HG03460 (cell line): ENCODE results near the gene SUPT20HL1.
"Not testable (repeated sequence)": the region's sequence is repeated elsewhere in the genome, so short reads cannot be mapped to it uniquely, and the experiment has no call there.

Experiments used
- ATAC-seq: cut with Tn5 transposase; IDR thresholded peaks from one replicate; pipeline ENCODE4 v1.9.1; 2021; ENCODE audit not compliant: unreplicated experiment

The SUPT20HL1 gene

DNA sequence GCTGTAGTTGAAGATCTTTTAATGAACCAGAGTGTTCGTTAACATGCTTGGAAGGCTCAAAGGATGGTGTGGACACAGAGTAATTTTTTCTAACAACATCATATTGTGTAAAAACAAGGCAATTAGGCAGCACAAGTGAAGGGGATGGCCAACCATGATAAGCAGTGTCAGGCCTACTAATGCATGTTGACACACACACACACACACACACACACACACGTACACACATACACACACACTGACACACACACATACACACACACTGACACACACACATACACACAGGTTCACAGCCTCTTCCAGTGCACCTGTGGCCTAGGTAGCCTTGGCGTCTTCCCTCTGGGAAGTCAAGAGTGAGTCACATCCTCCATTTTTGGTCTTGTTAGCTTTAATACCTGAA is at the start of gene SUPT20HL1:
Gene SUPT20HL1, plus strand, starts transcription at position 368 of the 400 bp plus-strand sequence. CDS start 2,122 bp downstream, outside the sequence.
- ATAC-seq, result no peak

DNA sequence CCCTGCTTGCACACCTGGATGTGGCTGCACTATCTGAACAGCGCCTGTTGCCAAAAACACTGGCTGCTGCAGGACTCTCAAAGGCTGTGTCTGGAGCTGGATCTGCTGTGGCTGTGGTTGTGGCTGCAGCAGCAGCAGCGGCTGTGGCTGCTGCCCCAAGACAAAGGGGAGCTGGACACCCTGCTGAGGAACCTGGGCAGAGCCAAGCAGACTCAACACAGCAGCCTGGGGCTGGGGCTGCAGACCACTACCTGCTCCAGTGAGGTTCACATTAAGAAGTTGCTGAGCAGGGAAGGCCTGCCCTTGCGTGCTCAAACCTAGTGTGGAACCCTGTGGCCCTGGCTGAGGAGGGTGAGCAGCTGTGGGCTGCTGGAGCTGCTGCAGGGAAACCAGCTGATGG is 49.5 kb upstream of the SUPT20HL1 start:
- not testable (repeated sequence) for ATAC-seq

DNA sequence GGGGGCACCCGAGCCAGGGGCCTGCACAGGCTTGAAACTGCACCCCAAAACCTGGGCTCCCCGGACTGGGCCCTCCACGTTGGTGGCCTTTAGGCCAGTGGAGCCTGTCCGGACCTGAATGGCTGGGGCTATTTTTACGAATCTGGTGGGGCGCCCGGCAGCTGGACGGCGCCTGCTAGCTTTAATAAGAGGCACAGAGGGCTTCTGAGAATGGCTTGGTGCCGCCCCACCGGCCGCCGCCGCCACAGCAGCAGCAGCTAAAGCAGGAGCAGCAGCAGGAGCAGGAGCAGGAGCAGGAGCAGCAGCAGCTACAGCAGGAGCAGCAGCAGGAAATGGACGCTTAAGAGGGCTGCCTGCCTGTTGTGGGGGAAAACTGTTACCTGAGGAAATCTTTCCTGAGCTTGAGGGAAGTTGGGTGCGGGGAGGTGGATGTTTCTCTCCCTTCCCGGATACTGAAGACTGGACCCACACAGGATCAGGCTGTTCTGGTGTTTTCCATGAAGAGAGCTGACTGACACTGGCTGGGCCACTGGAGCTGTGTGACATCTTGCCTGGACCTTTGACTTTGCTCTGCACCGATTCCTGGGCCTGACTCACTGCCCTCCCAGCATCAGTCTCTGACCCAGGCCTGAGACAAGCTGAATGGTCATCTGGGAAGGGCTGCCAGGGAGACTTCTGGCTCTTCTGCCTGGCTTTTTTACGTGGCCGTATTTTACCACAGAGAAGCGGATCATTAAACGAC is 48.8 kb upstream of the SUPT20HL1 start:
- not testable (repeated sequence) for ATAC-seq

DNA sequence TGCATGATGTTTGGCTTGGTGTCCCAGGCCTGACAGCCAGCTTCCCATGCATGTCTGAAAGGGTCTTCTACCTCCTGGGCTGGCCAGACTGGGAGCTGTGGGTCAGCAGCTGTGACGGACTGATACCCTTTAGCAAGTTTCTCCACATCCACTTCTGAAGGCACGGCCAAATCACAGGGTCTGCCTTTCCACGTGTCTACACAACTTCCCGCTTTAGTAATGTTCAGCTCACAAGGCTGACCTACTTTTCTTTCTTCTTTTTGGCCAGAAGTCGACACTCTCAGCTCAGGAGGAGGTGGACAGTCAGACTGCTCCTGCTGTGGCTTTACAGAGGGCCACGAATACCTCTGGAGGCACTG is 48.2 kb upstream of the SUPT20HL1 start:
- not testable (repeated sequence) for ATAC-seq

DNA sequence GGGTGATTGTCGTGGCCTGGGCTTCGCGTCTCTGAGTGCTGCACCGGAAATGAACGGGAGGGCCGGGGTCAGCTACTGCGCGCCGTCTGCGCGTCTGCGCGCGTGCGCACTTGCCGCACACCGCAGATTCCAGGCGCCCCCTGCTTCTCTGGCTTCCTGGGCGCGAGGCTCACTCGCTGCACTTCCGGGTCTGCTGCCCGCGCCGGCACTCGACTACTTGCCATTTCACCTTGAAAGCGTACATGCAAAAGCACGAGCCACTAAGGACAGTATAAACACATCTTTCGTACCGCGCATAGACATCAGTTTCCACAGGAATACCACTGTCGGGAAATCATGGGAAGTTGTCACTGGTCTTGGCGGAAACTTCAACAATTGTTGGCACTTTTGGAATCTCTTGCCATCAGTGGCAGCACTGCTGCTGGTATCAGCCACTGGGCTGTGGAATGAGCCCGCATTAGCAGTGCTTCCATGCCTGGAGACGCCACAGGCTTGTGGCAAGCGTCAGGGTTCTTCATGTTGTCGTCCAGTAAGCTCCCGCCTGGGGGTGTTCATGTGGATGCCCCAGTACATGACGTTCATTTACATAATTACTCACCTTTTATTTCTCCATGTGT is 46.3 kb upstream of the SUPT20HL1 start, which contains the start of gene SUPT20HL2:
Gene SUPT20HL2, minus strand, starts transcription at position 51 of the 617 bp plus-strand sequence. CDS start 754 bp downstream, outside the sequence.
- ATAC-seq, result no peak

DNA sequence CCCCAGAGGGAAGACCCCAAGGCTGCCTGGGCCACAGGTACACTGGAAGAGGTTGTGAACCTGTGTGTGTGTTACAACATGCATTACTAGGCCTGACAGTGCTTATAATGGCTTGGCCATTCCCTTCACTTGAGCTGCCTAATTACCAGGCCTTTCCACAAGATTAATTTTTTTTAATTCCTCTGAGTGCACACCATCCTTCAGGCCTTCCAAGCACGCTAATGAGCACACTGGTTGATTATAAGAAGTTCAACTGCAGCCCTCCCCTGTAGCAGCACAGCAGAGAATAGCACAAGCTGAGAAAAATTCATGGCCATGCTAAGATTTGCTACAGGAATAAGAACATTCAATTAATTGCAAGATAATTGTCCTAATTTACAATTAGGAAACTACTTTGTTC is 44.3 kb upstream of the SUPT20HL1 start:
- no peak for ATAC-seq

DNA sequence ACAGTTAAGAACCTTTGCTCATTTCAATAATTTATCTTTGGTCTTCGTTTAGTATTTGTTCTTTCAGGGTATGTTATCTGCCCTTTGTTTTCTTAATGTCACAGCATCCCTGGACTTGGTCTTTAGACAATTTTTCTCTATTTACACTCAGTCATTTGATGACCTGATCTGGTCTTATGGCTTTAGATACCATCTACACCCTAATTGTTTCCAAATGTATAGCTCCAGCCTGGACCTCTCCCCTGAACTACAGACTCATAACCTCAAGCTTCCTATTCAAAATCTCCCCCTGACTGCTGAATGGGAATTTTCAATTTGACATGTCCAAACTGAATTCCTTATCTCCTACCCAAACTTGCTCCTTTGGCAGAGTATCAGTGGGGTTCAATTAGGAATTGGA is 42.9 kb upstream of the SUPT20HL1 start:
- no peak for ATAC-seq

DNA sequence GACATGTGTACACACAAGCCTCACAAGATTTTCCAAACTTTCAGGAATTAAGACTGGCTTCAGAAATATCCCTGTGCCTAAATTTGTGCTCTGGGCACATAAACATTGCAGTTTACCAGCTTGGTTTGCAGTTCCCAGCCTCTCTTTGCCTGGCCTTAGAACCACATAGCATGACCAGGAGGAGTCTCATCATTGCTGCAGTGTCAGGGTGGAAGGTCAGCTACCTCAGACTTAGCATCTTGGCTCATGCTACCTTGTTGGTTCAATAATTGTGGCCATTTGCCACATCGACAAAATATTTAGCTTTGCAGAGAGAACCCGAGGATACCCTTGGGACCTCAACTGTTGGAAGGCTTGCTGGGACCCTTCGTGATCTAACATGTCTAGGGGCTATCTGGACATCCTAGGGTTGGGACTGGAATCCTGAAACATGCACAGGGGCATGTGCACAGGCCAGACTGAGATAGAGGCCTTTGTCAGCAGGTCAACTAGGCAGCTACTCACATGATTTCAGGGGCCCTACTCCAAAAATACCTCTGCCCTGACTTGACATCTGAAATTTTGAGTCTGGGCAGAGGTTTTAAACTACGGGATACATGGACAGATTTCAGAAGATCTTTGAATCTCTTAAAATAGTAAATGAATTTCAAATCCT is 38.6 kb upstream of the SUPT20HL1 start:
- no peak for ATAC-seq

DNA sequence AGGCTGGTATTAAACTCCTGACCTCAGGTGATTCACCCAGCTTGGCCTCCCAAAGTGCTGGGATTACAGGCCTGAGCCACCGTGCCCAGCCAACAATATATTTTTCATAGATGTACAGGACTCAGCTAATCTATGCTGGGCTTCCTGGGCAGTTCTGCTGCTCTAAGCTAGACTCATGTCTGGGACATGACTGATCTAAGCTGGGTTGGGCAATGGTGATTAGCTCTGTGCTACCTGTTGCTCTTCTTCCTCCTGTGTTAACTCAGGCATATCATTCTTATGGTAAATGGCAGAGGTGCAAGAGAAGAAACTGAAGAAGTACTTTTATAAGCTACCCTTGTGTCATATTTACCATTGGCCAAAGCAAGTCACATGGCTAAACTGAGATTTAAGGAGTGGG is 35.2 kb upstream of the SUPT20HL1 start:
- ATAC-seq, result no peak

DNA sequence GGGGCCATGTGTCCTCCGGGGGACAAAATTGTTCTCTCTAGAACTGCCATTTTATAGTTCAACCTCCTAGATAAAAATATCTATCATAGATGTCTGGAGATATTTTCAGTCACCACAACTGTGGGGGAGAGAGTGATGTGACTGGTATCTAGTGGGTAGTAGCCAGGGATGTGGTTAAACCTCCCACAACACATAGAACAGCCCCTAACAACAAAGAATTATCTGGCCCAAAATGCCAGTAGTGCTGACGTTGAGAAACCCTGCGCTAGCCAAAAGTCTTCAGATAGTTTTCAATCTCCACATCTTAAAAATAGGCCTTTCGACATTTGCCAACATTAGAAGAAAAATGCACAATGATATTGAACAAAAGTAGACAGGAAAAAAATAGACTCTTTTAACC is 27.6 kb upstream of the SUPT20HL1 start:
- ATAC-seq, result no peak

DNA sequence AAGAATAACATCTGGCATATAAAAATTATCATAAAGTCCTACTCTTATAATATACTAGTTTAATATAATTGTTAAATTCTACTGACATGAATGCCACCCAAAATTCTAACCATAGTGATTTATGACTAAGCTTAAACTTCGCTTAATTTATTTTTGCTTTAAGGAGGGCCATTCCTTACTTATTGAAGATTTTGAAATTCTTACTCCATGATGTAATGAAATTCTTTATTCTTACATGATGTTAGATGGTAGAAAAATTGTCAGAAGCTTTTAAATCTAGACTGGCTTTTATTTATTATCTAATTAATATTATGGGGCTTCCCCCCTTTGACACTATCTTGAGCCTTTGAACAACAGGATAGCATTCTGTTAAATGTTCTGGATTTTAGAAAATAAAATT is 27.1 kb upstream of the SUPT20HL1 start:
- no peak for ATAC-seq

DNA sequence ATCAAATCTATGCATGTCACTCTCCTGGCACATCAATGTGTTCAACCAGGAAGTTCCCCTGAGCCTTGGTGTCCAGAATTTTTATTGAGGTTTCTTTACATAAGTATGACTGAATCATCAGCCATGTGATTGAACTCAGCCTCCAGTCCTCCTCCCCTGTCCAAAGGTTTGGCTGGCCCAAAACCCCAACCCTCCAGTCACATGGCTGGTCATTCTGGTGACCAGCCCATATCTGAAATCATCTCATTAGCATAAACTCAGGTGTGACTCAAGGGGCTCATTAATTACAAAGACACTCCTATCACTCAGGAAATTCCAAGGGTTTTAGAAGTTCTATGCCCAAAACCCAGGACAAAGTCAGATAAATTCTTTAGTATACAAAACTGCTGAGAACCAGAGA is 26.0 kb upstream of the SUPT20HL1 start:
- no peak for ATAC-seq

DNA sequence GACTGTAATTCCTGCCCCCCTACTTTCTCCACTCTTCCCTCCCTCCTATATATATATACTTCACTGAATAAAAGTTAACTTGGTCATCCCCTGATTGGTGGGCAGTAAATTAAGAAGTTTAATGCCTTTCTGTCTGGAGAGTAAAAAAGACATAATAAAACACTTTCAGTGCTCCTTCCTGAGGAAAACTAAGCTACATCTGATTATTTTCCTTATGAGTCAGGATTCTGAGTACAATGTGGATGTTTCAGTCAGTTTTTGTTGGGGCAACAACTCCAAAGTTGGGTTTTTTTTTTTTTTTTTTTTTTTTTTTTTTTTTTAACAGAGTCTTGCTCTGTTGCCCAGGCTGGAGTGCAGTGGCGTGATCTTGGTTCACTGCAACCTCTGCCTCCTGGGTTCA is 24.6 kb upstream of the SUPT20HL1 start:
- ATAC-seq, result no peak

DNA sequence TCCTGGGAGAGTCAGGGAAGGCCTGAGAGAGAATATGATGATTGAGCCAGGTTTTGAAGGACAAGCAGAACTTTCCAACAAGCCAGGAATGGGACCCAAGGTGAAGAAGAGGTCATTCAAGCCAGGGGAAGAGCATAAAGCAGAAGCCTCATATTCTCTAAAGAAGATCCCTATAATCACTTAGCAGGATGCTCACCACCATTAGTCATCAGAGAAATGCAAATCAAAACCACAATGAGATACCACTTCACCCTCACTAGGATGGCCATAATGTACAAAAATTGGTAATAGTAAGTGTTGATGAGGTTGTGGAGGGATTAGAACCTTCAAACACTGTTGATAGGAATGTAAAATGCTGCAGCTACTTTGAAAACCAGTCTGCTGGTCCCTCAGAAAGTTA is 20.5 kb upstream of the SUPT20HL1 start:
- ATAC-seq, result no peak

DNA sequence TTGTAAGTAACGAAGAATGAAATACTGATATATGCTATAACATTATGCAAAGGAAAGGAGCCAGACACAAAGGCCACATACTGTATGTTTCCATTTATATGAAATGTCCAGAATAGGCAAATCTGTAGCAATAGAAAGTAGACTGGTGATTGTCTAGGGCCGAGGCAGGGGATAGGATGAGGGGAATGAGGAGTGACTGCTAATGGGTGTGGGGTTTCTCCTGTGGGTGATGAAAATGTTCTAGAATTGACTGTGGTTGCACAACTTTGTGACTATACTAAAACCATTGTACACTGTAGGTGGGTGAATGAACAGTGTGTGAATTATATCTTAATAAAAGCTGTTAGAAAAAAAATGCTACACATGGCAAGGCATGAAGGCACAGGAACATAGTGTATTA is 19.9 kb upstream of the SUPT20HL1 start:
- no peak for ATAC-seq

DNA sequence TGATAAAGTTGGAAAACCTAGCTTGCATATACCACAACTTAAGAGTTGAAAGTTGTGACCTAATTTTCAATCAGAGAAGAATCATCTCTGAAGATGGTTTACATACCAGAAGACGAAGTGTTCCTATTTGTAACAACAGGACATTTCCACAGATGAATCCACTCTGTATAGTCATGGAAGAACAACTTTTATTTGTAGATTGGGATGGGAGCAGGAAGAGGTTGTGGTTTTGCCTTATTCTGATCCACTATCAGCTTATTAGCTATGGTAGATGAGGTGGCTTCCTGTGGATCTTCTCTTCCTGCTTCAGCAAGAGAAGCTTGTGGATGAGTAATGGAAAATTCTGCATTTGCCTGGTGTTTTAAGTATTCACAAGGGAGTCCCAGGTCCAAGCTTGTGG is 18.6 kb upstream of the SUPT20HL1 start:
- ATAC-seq, result no peak

DNA sequence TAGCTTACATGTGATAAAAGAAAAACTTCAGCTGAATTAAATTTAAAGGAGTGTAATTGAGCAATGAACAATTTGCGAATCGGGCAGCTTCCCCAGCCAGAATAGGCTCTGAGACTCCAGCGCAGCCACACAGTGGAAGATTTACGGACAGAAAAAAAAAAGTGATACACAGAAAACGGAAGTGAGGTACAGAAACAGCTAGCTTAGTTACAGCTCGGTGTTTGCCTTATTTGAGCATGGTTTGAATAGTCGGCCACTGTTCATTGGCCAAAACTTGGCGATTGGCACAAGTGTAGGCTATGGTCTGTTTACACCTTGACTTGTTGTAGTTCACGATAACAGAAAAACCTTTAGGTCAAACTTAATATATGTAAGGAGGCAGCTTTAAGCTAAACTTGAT is 16.7 kb upstream of the SUPT20HL1 start:
- no peak for ATAC-seq

DNA sequence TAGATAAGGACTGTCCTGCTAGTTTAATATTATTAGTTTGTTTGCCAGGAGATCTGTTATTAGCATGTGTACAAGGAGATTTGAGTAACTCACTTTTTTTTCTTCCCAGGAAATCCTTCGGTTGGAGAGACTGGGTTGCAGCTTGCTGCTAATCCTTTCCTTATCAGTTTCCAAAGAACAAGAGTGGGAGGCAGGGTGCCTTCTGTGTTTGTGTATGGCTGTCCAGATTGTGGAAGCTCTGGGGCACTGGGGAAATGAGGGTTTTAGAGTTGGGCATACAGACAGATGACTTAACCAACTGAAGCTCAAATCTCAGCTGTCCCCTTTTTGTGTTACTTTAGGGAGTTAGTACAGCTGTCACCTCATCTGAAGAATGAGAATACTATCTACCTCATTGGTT is 12.6 kb upstream of the SUPT20HL1 start:
- ATAC-seq, result no peak

DNA sequence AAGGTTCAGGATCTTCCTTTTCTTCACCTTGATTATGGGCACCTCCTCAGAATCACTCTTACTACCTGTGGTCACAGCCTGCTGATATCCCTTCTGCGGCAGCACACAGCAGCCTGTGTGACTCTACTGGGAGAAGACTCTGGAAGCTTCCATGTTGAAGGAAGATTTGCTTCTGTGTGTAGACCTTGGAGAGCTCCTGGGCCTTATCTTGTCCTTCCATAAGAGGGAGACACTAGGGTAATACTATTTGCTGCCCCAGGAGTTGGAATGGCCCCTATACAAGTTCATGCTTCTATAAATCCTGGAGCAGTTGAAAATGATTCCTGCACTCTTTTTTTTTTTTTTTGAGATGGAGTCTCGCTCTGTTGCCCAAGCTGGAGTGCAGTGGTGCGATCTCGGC is 10.2 kb upstream of the SUPT20HL1 start:
- ATAC-seq, result no peak

DNA sequence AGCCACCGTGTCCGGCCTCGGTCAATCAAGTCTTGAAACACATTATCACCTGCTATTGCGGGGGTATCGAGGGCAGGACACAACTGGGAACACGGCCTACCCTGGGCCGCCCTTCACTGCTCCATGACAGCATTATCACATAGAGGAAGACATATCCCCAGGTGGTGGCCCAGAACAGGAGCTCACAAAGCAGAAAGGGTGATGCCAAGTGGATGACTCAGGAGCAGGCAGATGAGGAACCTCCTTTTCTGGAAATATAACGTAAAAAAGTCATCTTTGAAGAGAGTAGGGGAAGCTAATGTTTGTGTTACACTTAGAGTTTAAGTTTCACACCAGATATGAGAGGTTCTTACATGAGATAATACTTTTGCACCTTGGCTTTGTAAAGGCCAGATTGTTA is 5.3 kb upstream of the SUPT20HL1 start:
- ATAC-seq, result no peak

DNA sequence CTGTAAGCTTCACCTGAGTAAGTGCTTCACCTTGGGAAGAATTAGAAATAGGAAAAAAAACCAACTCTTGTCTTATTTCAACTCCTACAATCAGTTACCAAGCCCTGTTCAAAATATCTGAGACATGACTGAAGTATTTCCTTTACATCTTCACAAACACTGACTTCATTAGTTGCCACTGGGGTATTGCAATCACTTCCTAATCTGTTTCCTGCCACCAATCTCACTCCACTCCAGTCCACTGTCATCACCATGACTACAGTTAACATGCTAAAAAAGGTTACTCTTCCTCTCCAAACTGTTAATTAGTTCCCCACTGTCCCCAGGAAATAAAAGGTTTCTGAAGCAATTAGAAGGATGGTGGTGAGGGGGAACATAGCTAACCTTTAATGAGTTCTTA is 3.3 kb upstream of the SUPT20HL1 start:
- no peak for ATAC-seq

DNA sequence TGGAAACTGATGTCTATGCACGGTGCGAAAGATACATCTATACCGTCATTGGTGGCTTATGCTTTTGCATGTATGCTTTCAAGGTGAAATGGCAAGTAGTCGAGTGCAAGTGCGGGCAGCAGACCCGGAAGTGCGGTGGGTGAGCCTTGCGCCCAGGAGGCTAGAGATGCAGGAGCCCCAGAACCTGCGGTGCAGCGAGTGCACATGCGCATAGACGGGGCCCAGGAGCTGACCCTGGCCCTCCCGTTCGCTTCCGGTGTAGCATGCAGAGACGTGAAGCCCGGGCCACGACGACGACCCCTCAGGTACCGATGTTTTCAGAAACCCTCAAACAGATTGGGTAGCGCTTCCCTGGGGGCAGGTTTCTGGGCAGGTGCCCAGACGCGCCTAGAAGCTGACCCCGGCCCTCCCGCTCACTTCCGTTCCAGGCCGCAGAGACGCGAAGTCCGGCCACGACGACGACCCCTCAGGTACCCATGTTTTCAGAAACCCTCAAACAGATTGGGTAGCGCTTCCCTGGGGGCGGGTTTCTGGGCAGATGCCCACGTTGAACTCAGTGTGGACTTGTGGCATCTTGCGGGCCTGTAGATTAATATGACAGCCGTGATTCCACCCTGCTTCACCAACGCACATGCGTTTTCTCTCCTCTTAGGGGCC is 1.8 kb downstream of the SUPT20HL1 start:
- ATAC-seq, result not testable (repeated sequence)
